Measurements from ENCODE around the gene ATXN1. TPM values are rescaled to one million over a fixed set of nuclear protein-coding genes. Genes with fewer than 3 reads are reported as not detected.
"Not testable (repeated sequence)": the region's sequence is repeated elsewhere in the genome, so short reads cannot be mapped to it uniquely, and the experiment has no call there.

ATXN1 gene
- total RNA-seq, 1 experiment from 2014 or later, result 16.5 TPM

DNA sequence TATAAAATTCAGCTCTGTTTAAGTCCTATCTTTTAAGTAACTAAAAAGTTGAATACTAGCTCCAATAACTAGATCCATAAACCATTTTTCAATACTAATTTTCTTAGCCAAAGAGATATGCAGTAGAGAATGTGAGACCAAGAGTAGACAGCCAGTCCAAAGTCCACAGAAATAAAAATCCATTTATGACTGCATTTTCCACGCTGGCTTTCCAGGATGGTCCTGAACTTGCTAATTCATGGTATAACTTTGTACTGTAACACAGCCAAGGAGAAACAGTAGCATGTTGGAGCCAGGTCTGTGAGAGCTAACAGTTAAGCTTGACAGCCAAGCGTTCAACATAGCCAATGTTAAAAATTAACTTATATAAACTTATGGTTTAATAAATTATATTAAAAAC, 366.6 kb downstream of the ATXN1 start:
- Mint-ChIP-seq H3K27ac (ENCODE audit: low read depth, unreplicated experiment) (no peak overlapping the region), H3K4me3 (ENCODE audit: unreplicated experiment) (no peak overlapping the region), H3K36me3 (ENCODE audit: insufficient read depth, unreplicated experiment) (no peaks in the 10 kb centered on the region), H3K27me3 (ENCODE audit: insufficient read depth, unreplicated experiment) (no peaks in the 10 kb centered on the region), H3K9me3 (ENCODE audit: unreplicated experiment) (no peaks in the 10 kb centered on the region), H3K4me1 (ENCODE audit: insufficient read depth, unreplicated experiment) (no peaks in the 10 kb centered on the region)
- TF ChIP-seq, protein P1, sequence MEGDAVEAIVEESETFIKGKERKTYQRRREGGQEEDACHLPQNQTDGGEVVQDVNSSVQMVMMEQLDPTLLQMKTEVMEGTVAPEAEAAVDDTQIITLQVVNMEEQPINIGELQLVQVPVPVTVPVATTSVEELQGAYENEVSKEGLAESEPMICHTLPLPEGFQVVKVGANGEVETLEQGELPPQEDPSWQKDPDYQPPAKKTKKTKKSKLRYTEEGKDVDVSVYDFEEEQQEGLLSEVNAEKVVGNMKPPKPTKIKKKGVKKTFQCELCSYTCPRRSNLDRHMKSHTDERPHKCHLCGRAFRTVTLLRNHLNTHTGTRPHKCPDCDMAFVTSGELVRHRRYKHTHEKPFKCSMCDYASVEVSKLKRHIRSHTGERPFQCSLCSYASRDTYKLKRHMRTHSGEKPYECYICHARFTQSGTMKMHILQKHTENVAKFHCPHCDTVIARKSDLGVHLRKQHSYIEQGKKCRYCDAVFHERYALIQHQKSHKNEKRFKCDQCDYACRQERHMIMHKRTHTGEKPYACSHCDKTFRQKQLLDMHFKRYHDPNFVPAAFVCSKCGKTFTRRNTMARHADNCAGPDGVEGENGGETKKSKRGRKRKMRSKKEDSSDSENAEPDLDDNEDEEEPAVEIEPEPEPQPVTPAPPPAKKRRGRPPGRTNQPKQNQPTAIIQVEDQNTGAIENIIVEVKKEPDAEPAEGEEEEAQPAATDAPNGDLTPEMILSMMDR (IDR thresholded peaks at IDR 0.05; ENCODE audit: unreplicated experiment), result no peak
- intact Hi-C loops (cut with micrococcal nuclease), result no loop called here
- DNase-seq (ENCODE audit: unreplicated experiment), result no peak
- BruUV-seq (replicated peaks), result no TSS peak
- CTCF ChIA-PET, result interaction anchor here (0.6 kb wide), 1 partner anchor 15 kb away, joined by 4 read pairs; no protein-coding TSS in a partner anchor
- POLR2A ChIA-PET, result interaction anchor here (0.6 kb wide), 1 partner anchor 36 kb away, joined by 4 read pairs; no protein-coding TSS in a partner anchor

DNA sequence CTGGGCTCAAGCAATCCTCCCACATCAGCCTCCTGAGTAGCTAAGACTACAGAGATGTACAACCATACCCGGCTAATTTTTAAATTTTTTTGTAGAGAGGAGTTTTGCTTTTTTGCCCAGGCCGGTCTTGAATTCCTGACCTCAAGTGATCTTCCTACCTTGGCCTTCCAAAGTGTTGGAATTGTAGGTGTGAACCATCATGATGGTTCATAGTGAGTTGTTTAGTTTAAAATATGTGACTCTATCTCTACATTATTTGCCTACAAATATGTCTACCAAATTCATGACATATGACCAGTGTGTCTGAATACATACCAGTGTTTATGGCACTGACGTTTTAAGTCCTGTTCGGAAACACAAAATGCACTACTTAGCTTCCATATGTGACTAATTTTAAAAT, 367.9 kb downstream of the ATXN1 start:
- no peaks in the 10 kb centered on the region for H3K36me3 Mint-ChIP-seq (ENCODE audit: insufficient read depth, unreplicated experiment)
- H3K27ac Mint-ChIP-seq (ENCODE audit: low read depth, unreplicated experiment), result no peak overlapping the region
- POLR2A ChIA-PET, result no interaction called here
- intact Hi-C loops (cut with micrococcal nuclease), result no loop called here
- H3K9me3 Mint-ChIP-seq (ENCODE audit: unreplicated experiment), result no peaks in the 10 kb centered on the region
- TF ChIP-seq, protein P1 (IDR thresholded peaks at IDR 0.05; ENCODE audit: unreplicated experiment), result no peak
- H3K4me3 Mint-ChIP-seq (ENCODE audit: unreplicated experiment), result no peak overlapping the region
- BruUV-seq (replicated peaks), result no TSS peak
- DNase-seq (ENCODE audit: unreplicated experiment), result no peak
- no peaks in the 10 kb centered on the region for H3K27me3 Mint-ChIP-seq (ENCODE audit: insufficient read depth, unreplicated experiment)
- CTCF ChIA-PET, result interaction anchor here (0.6 to 1.0 kb wide), 2 partner anchors 336 to 370 kb away, joined by 3 read pairs; no protein-coding TSS in a partner anchor
- no peaks in the 10 kb centered on the region for H3K4me1 Mint-ChIP-seq (ENCODE audit: insufficient read depth, unreplicated experiment)

DNA sequence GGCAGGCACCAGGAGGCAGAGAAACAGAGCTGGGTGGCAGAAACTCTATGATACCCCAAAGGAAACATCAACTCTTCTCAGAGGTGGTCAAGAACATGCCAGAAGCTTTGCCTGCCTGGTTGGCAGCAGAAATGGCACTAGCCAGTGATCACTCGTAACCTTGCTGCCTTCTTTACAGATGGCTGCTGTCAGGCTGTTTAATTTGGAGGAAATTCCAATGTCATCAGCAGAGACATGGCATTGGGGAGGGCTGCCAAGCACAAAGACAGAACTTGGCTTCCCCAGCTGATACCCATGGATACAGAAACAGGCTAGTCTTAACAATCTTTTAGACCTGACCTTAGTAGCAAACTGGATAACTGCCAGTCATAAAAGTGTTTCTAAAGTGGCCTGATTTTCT, 369.2 kb downstream of the ATXN1 start:
- BruUV-seq (replicated peaks), result no TSS peak
- Mint-ChIP-seq H3K36me3 (ENCODE audit: insufficient read depth, unreplicated experiment) (no peaks in the 10 kb centered on the region), H3K27me3 (ENCODE audit: insufficient read depth, unreplicated experiment) (no peaks in the 10 kb centered on the region), H3K27ac (ENCODE audit: low read depth, unreplicated experiment) (no peak overlapping the region), H3K4me1 (ENCODE audit: insufficient read depth, unreplicated experiment) (no peaks in the 10 kb centered on the region), H3K4me3 (ENCODE audit: unreplicated experiment) (no peak overlapping the region), H3K9me3 (ENCODE audit: unreplicated experiment) (no peaks in the 10 kb centered on the region)
- CTCF ChIA-PET, result interaction anchor here (0.6 kb wide), 1 partner anchor 82 kb away, joined by 3 read pairs; no protein-coding TSS in a partner anchor
- intact Hi-C loops (cut with micrococcal nuclease), result no loop called here
- DNase-seq (ENCODE audit: unreplicated experiment), result no peak
- TF ChIP-seq, protein P1 (IDR thresholded peaks at IDR 0.05; ENCODE audit: unreplicated experiment), result no peak
- POLR2A ChIA-PET, result no interaction called here

DNA sequence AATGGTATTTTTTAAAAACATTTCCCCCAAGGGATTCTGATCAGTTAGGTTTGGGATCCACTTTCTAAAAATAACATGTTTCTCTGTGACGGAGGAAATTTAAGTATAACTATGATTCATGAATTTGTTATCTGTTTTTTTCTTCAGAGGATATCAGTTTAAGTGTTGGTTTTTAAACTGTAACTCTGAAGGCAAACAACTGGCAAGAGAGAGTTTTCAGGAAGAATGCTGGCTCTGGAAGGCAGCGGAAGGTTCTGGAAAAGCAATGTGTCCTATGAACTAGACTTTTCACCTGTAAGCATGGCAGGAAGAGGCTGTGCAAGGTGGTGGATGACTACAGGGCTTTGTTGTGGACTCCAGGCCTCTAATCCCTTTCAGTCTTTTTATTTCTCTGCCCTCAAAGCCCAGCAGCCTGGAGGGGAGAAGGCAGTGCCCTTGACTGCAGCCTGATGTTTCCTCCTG, 369.8 kb downstream of the ATXN1 start:
- Mint-ChIP-seq H3K27me3 (ENCODE audit: insufficient read depth, unreplicated experiment) (no peaks in the 10 kb centered on the region), H3K36me3 (ENCODE audit: insufficient read depth, unreplicated experiment) (no peaks in the 10 kb centered on the region), H3K9me3 (ENCODE audit: unreplicated experiment) (no peaks in the 10 kb centered on the region), H3K4me1 (ENCODE audit: insufficient read depth, unreplicated experiment) (no peaks in the 10 kb centered on the region), H3K4me3 (ENCODE audit: unreplicated experiment) (no peak overlapping the region), H3K27ac (ENCODE audit: low read depth, unreplicated experiment) (no peak overlapping the region)
- CTCF ChIA-PET, result no interaction called here
- TF ChIP-seq, protein P1 (IDR thresholded peaks at IDR 0.05; ENCODE audit: unreplicated experiment), result no peak
- DNase-seq (ENCODE audit: unreplicated experiment), result no peak
- no TSS peak for BruUV-seq (replicated peaks)
- intact Hi-C loops (cut with micrococcal nuclease), result no loop called here
- POLR2A ChIA-PET, result no interaction called here

DNA sequence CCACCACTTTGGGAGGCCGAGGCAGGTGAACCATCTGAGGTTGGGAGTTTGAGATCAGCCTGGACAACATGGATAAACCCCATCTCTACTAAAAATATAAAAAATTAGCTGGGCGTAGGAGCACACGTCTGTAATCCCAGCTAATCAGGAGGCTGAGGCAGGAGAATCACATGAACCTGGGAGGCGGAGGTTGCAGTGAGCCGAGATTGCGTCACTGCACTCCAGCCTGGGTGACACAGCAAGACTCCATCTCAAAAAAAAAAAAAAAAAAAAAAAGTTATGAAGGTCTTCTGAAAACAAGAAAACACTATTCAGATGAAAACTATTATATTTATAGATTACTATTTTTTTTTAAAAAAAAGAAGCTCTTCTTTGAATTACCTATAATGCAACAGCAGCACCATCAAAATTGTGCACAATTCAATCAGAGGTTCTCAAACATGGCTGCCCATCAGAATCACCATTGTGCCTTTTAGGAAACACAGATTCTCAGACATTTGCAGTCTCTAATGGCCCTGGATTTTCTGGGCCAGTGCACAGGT, 370.3 kb downstream of the ATXN1 start:
- CTCF ChIA-PET; H3K27me3 Mint-ChIP-seq (ENCODE audit: insufficient read depth, unreplicated experiment); H3K36me3 Mint-ChIP-seq (ENCODE audit: insufficient read depth, unreplicated experiment); DNase-seq (ENCODE audit: unreplicated experiment); H3K4me1 Mint-ChIP-seq (ENCODE audit: insufficient read depth, unreplicated experiment); H3K9me3 Mint-ChIP-seq (ENCODE audit: unreplicated experiment); POLR2A ChIA-PET; H3K4me3 Mint-ChIP-seq (ENCODE audit: unreplicated experiment); intact Hi-C loops (cut with micrococcal nuclease); BruUV-seq (replicated peaks); H3K27ac Mint-ChIP-seq (ENCODE audit: low read depth, unreplicated experiment): not testable (repeated sequence)
